NOMO-1 (cell line): ENCODE data around the gene ZNF385A.
"Not testable (repeated sequence)": the region's sequence is repeated elsewhere in the genome, so short reads cannot be mapped to it uniquely, and the experiment has no call there.

Experiments used
- DNase-seq, 2 experiments: peaks; one replicate each; lab custom pipeline; 2025; ENCODE audit not compliant: unreplicated experiment in 2 of 2; lab: John Stamatoyannopoulos, UW

The ZNF385A gene

GRCh38 chr12:54333420-54334034 is 51.0 kb downstream of the ZNF385A start:
- DNase-seq = no peak

- no peak for DNase-seq
Observed at GRCh38 chr12:54331461-54331860, 53.1 kb downstream of the ZNF385A start.

- DNase-seq = no peak
Observed at GRCh38 chr12:54330442-54330841, 54.1 kb downstream of the ZNF385A start.

- no peak for DNase-seq
Observed at GRCh38 chr12:54329759-54330158, 54.8 kb downstream of the ZNF385A start.

DNA sequence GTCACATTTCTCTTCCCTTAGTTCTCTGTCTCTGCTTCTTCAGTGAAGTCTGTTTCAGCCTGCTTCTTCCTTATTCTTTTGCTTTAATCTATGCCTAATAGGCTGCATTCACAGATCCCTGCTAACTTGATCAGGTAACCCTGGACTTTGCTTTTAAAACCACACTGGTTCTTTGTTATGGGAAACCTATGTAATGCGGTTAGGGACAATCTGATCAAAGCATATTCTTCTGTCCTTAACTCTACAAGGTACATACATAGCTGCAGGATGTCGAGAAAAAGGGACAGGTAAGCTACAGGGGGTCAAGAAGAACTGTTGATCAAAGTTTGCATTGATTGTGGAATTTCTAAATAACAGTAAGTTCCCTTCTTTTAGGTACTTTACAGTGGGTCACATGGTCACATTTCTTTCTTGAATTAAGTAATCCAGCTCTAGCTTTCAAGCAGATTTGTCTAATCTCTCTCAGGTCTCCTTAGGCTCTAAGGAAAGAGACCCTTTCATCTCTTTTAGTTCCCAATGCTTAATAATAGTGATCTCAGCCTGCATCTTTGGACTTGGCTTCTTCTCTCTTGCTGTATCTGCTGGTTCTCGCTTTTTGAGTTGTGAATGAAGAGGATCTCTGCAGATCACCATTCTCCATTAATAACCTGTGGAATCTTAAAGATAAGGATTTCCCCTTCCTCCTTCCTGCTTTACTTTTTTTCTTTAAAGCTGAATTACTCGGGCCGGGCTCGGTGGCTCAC is 55.8 kb downstream of the ZNF385A start:
- no peak for DNase-seq

DNA sequence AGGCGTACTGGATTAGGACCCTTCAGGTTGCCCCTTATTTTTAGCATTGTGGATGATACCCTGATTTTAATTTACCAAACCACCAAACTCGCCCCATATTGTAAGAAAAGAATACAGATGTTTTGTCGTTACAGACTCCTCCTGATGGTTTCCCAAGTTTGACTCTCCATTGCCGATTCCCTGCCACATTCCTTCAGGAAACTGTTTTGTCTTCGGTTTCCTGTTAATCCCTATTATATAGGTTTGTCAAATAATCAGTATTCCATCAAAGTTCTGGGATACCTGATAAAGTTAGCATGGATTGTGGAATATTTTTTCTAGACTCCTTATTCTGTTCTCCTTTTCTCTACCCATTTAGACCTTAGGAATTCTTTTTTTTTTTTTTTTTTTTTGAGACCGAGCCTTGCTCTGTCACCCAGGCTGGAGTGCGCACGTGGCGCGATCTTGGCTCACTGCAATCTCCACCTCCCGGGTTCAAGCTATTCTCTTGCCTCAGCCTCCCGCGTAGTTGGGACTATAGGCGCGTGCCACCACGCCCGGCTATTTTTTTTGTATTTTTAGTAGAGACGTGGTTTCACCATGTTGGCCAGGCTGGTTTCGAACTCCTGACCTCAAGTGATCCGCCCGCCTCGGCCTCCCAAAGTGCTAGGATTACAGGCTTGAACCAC is 59.0 kb downstream of the ZNF385A start:
- not testable (repeated sequence) for DNase-seq

DNA sequence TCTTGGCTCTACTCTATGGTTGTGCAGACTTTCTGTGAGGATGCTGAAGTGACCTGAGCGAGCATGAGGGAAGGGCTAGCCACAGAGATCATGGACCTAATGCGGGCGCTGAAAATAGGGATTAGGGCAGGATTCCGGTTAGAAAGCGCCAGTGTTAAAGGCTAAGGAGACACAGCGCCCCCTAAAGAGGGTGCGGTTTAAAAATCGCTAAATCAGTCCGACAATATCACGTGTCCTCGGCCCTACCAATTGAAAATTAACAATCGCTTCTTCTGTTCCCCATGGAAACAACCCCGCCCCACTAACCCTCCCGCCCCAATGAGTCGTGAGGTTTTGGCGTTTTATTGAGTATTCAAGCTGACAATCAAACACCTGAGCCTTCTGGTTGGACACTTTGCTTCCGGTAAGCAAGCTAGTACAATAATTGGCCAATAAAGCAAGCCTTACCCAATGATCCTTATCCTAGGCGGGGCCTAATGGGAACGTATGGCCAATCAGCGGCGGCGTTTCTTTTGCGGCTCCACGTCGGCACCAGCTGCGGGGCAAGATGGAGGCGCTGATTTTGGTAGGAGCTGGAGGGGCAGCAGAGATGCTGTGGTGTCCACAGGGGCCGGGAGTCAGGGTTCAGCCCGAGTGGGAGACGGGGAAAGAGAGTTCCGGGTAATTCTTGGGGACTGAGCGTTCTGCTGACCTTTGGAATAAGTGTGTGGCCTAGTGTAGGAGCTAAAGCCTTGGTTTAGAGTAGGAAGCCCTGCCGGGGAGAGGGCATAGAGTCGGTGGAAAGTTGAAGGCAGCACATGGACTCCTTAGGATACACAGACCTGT is 59.7 kb downstream of the ZNF385A start, which contains the start of gene COPZ1:
Gene COPZ1, plus strand, starts transcription at position 515 of the 825 bp plus-strand sequence. Its CDS starts 33 bp downstream, at position 548.
- DNase-seq = peak; percentile 100

- no peak for DNase-seq
Observed at GRCh38 chr12:54321363-54321762, 63.2 kb downstream of the ZNF385A start.
